Activated CD8-positive, alpha-beta T cell treated with anti-CD3 and anti-CD28 coated beads for 36 hours (primary cell): ENCODE results near the gene FBXW2. TPM values are rescaled to one million over a fixed set of nuclear protein-coding genes. Genes with fewer than 3 reads are reported as not detected.

Source experiments
- ATAC-seq: fragments of 200-7000 bp; cut with Tn5 transposase; one replicate; pipeline ENCODE4 v1.10.0; 2021; ENCODE audit warnings: mild to moderate bottlenecking, moderate library complexity
- CTCF ChIA-PET: fragments of 350-600 bp; sonication (Branson Sonifier 250); formaldehyde crosslinking; loops from one replicate; lab custom pipeline; 2021; ENCODE audit warnings: antibody characterized with exemption; lab: Charles Lee
- POLR2A ChIA-PET: fragments of 350-600 bp; sonication (Branson Sonifier 250); formaldehyde crosslinking; loops from one replicate; lab custom pipeline; 2021; ENCODE audit warnings: antibody characterized with exemption; lab: Charles Lee
- DNase-seq: peaks from one replicate; pipeline ENCODE4 v3.0.0-alpha.2; 2020
- H3K27ac Mint-ChIP-seq: one replicate; pipeline ENCODE4 v1.8.0; 2021; ENCODE audit warnings: mild to moderate bottlenecking, mixed read lengths
- H3K27me3 Mint-ChIP-seq: one replicate; pipeline ENCODE4 v1.8.0; 2021; ENCODE audit warnings: mixed read lengths
- H3K36me3 Mint-ChIP-seq: one replicate; pipeline ENCODE4 v1.8.0; 2021; ENCODE audit warnings: low read depth, mixed read lengths
- H3K4me1 Mint-ChIP-seq: one replicate; pipeline ENCODE4 v1.8.0; 2021; ENCODE audit warnings: low read depth, mixed read lengths
- H3K4me3 Mint-ChIP-seq: one replicate; pipeline ENCODE4 v1.8.0; 2021; ENCODE audit warnings: mild to moderate bottlenecking, moderate library complexity, mixed read lengths
- H3K9me3 Mint-ChIP-seq: one replicate; pipeline ENCODE4 v1.8.0; 2021; ENCODE audit warnings: mixed read lengths
- CTCF ChIP-seq: fragments of 200-600 bp; IDR thresholded peaks from one replicate; pipeline ENCODE4 v1.8.0; 2022; ENCODE audit warnings: antibody characterized with exemption, mild to moderate bottlenecking
- intact Hi-C: fragments of 100-400 bp; cut with micrococcal nuclease; formaldehyde crosslinking; loops from one replicate; pipeline ENCODE4 v1.10.0; 2022
- total RNA-seq, 2 experiments: library from RNA; stranded (reverse); gene quantifications; one replicate each; pipeline ENCODE4 v1.2.3, GENCODE V29; 2021

The FBXW2 gene
- total RNA-seq, 2 experiments from 2014 or later: 68.8 to 68.9 TPM

- TF ChIP-seq CTCF: no peak
- H3K9me3 Mint-ChIP-seq: no peaks in the 10 kb centered on the region
- CTCF ChIA-PET: interaction anchor here (0.9 to 2.7 kb wide), 2 partner anchors 111 to 120 kb away, joined by 3 to 9 read pairs; no protein-coding TSS in a partner anchor
- intact Hi-C loops: no loop called here
- POLR2A ChIA-PET: interaction anchor here (0.8 to 1.2 kb wide), 2 partner anchors 16 to 112 kb away, joined by 3 read pairs; partner anchors contain the start of gene PSMD5
- no peaks in the 10 kb centered on the region for H3K27me3 Mint-ChIP-seq
- H3K27ac Mint-ChIP-seq: no peak overlapping the region
- no peak for DNase-seq
- H3K4me3 Mint-ChIP-seq: no peak overlapping the region
- no peaks in the 10 kb centered on the region for H3K36me3 Mint-ChIP-seq
- peaks cover 6% of the 10 kb centered on the region for H3K4me1 Mint-ChIP-seq
- ATAC-seq: no peak
Observed at GRCh38 chr9:120730654-120731514, 62.3 kb downstream of the FBXW2 start.

- peaks cover 6% of the 10 kb centered on the region for H3K4me1 Mint-ChIP-seq
- no peak for DNase-seq
- no peaks in the 10 kb centered on the region for H3K36me3 Mint-ChIP-seq
- H3K27ac Mint-ChIP-seq: no peak overlapping the region
- intact Hi-C loops: no loop called here
- no peaks in the 10 kb centered on the region for H3K27me3 Mint-ChIP-seq
- peak; percentile 49 for ATAC-seq
- no peak overlapping the region for H3K4me3 Mint-ChIP-seq
- ChIA-PET POLR2A (no interaction called here), CTCF (interaction anchor here (2.7 kb wide), 1 partner anchor 110 kb away, joined by 9 read pairs; no protein-coding TSS in a partner anchor)
- no peaks in the 10 kb centered on the region for H3K9me3 Mint-ChIP-seq
- peak; percentile 33 for TF ChIP-seq CTCF
Observed at GRCh38 chr9:120729791-120730241, 63.4 kb downstream of the FBXW2 start.

- CTCF ChIA-PET: interaction anchor here (1.0 kb wide), 1 partner anchor 333 kb away, joined by 4 read pairs; no protein-coding TSS in a partner anchor
- H3K27me3 Mint-ChIP-seq: no peaks in the 10 kb centered on the region
- intact Hi-C loops: no loop called here
- no peak overlapping the region for H3K4me3 Mint-ChIP-seq
- ATAC-seq (peak; percentile 70), DNase-seq (no peak)
- no peak for TF ChIP-seq CTCF
- H3K36me3 Mint-ChIP-seq: no peaks in the 10 kb centered on the region
- H3K27ac Mint-ChIP-seq: no peak overlapping the region
- POLR2A ChIA-PET: interaction anchor here (1.5 kb wide), 1 partner anchor 12 kb away, joined by 3 read pairs; no protein-coding TSS in a partner anchor
- H3K4me1 Mint-ChIP-seq: peaks cover 6% of the 10 kb centered on the region
- no peaks in the 10 kb centered on the region for H3K9me3 Mint-ChIP-seq
Observed at GRCh38 chr9:120726484-120726883, 66.7 kb downstream of the FBXW2 start.

GRCh38 chr9:120725907-120726306, 67.3 kb downstream of the FBXW2 start:
- Mint-ChIP-seq H3K4me3 (no peak overlapping the region), H3K9me3 (no peaks in the 10 kb centered on the region), H3K36me3 (no peaks in the 10 kb centered on the region), H3K4me1 (peaks cover 6% of the 10 kb centered on the region), H3K27me3 (no peaks in the 10 kb centered on the region), H3K27ac (no peak overlapping the region)
- CTCF ChIA-PET: interaction anchor here (1.0 kb wide), 1 partner anchor 334 kb away, joined by 4 read pairs; no protein-coding TSS in a partner anchor
- ATAC-seq (no peak), DNase-seq (no peak)
- POLR2A ChIA-PET: interaction anchor here (1.5 kb wide), 1 partner anchor 11 kb away, joined by 3 read pairs; no protein-coding TSS in a partner anchor
- intact Hi-C loops: no loop called here
- no peak for TF ChIP-seq CTCF
